Neural cell (in vitro differentiated cells): ENCODE results near the gene DMRT1.

Experiments used
- EP300 ChIP-seq: fragments of 450-650 bp; conservative IDR thresholded peaks from 2 replicates; pipeline ENCODE4 v1.6.1; 2014; ENCODE audit warnings: antibody characterized with exemption, mild to moderate bottlenecking, moderate library complexity; ENCODE audit not compliant: poor library complexity, severe bottlenecking
- EZH2 ChIP-seq: fragments of 200-600, 300-800 bp; shearing (Covaris generic), sonication (generic); IDR thresholded peaks from 2 replicates; pipeline ENCODE4 v1.6.1; 2014; ENCODE audit warnings: antibody characterized with exemption, low read length, borderline replicate concordance, mild to moderate bottlenecking; ENCODE audit not compliant: insufficient read depth, poor library complexity, severe bottlenecking
- MXI1 ChIP-seq: fragments of 450-650 bp; conservative IDR thresholded peaks from 2 replicates; pipeline ENCODE4 v1.6.1; 2014; ENCODE audit warnings: antibody characterized with exemption, mild to moderate bottlenecking; ENCODE audit not compliant: poor library complexity, severe bottlenecking
- POLR2AphosphoS5 ChIP-seq: IDR thresholded peaks from 2 replicates; pipeline ENCODE4 v1.6.1; 2012
- RAD21 ChIP-seq: fragments of 450-650 bp; conservative IDR thresholded peaks from 2 replicates; pipeline ENCODE4 v1.6.1; 2014; ENCODE audit warnings: antibody characterized with exemption, mild to moderate bottlenecking, moderate library complexity
- SMC3 ChIP-seq: fragments of 450-650 bp; conservative IDR thresholded peaks from 2 replicates; pipeline ENCODE4 v1.6.1; 2014; ENCODE audit warnings: antibody characterized with exemption, mild to moderate bottlenecking, moderate library complexity; ENCODE audit not compliant: poor library complexity
- TAF1 ChIP-seq: IDR thresholded peaks from 2 replicates; pipeline ENCODE4 v1.6.1; 2012; ENCODE audit warnings: low read depth
- TF ChIP-seq, protein P1 (sequence below): fragments of 450-650 bp; IDR thresholded peaks from 2 replicates; pipeline ENCODE4 v1.5.1; 2014; ENCODE audit warnings: antibody characterized with exemption, mild to moderate bottlenecking, moderate library complexity; ENCODE audit not compliant: poor library complexity, severe bottlenecking
- TF ChIP-seq, protein P2 (sequence below): IDR thresholded peaks from 2 replicates; pipeline ENCODE4 v1.6.1; 2012; ENCODE audit warnings: borderline replicate concordance

GRCh38 chr9:922731-923130 lies 81.2 kb downstream of the DMRT1 start:
- TF ChIP-seq, protein P1, sequence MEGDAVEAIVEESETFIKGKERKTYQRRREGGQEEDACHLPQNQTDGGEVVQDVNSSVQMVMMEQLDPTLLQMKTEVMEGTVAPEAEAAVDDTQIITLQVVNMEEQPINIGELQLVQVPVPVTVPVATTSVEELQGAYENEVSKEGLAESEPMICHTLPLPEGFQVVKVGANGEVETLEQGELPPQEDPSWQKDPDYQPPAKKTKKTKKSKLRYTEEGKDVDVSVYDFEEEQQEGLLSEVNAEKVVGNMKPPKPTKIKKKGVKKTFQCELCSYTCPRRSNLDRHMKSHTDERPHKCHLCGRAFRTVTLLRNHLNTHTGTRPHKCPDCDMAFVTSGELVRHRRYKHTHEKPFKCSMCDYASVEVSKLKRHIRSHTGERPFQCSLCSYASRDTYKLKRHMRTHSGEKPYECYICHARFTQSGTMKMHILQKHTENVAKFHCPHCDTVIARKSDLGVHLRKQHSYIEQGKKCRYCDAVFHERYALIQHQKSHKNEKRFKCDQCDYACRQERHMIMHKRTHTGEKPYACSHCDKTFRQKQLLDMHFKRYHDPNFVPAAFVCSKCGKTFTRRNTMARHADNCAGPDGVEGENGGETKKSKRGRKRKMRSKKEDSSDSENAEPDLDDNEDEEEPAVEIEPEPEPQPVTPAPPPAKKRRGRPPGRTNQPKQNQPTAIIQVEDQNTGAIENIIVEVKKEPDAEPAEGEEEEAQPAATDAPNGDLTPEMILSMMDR = no peak
- TF ChIP-seq, protein P2, sequence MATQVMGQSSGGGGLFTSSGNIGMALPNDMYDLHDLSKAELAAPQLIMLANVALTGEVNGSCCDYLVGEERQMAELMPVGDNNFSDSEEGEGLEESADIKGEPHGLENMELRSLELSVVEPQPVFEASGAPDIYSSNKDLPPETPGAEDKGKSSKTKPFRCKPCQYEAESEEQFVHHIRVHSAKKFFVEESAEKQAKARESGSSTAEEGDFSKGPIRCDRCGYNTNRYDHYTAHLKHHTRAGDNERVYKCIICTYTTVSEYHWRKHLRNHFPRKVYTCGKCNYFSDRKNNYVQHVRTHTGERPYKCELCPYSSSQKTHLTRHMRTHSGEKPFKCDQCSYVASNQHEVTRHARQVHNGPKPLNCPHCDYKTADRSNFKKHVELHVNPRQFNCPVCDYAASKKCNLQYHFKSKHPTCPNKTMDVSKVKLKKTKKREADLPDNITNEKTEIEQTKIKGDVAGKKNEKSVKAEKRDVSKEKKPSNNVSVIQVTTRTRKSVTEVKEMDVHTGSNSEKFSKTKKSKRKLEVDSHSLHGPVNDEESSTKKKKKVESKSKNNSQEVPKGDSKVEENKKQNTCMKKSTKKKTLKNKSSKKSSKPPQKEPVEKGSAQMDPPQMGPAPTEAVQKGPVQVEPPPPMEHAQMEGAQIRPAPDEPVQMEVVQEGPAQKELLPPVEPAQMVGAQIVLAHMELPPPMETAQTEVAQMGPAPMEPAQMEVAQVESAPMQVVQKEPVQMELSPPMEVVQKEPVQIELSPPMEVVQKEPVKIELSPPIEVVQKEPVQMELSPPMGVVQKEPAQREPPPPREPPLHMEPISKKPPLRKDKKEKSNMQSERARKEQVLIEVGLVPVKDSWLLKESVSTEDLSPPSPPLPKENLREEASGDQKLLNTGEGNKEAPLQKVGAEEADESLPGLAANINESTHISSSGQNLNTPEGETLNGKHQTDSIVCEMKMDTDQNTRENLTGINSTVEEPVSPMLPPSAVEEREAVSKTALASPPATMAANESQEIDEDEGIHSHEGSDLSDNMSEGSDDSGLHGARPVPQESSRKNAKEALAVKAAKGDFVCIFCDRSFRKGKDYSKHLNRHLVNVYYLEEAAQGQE = no peak
- TF ChIP-seq EP300 (no peak), POLR2AphosphoS5 (no peak), EZH2 (no peak), TAF1 (no peak), RAD21 (no peak), MXI1 (no peak), SMC3 (no peak)
